ENCODE measurements around the gene TRPM8.
A peak's percentile ranks its signal among the peaks of the same experiment; 100 is the strongest.
"Not testable (repeated sequence)": the region's sequence is repeated elsewhere in the genome, so short reads cannot be mapped to it uniquely, and the experiment has no call there.

Gene TRPM8

GRCh38 chr2:233938676-233939370, 21.6 kb downstream of the TRPM8 start:
- peak; percentile 24 for DNase-seq

- DNase-seq: no peak
Measured at GRCh38 chr2:233940376-233941276, 23.5 kb downstream of the TRPM8 start.

- no peak for DNase-seq
Measured at GRCh38 chr2:233942731-233943130, 25.6 kb downstream of the TRPM8 start.

GRCh38 chr2:233944269-233944668, 27.1 kb downstream of the TRPM8 start:
- DNase-seq: no peak

GRCh38 chr2:233944722-233945121, 27.5 kb downstream of the TRPM8 start:
- no peak for DNase-seq

GRCh38 chr2:233945146-233945545, 28.0 kb downstream of the TRPM8 start:
- no peak for DNase-seq

- DNase-seq: no peak
Measured at GRCh38 chr2:233950078-233950825, 33.1 kb downstream of the TRPM8 start.

GRCh38 chr2:233952335-233952734, 35.2 kb downstream of the TRPM8 start:
- DNase-seq: no peak

GRCh38 chr2:233953087-233953801, 36.1 kb downstream of the TRPM8 start:
- DNase-seq: no peak

- no peak for DNase-seq
Measured at GRCh38 chr2:233960203-233960602, 43.0 kb downstream of the TRPM8 start.

GRCh38 chr2:233961905-233962304, 44.7 kb downstream of the TRPM8 start:
- no peak for DNase-seq

- no peak for DNase-seq
Measured at GRCh38 chr2:233964581-233964980, 47.4 kb downstream of the TRPM8 start.

- DNase-seq: no peak
Measured at GRCh38 chr2:233965032-233965603, 47.9 kb downstream of the TRPM8 start.

- not testable (repeated sequence) for DNase-seq
Measured at GRCh38 chr2:233965646-233966045, 48.5 kb downstream of the TRPM8 start.

GRCh38 chr2:233966388-233966787, 49.2 kb downstream of the TRPM8 start:
- no peak for DNase-seq

GRCh38 chr2:233967164-233967563, 50.0 kb downstream of the TRPM8 start:
- DNase-seq: no peak

GRCh38 chr2:233968556-233968955, 51.4 kb downstream of the TRPM8 start:
- DNase-seq: no peak

GRCh38 chr2:233972460-233972859, 55.3 kb downstream of the TRPM8 start:
- DNase-seq: not testable (repeated sequence)

- DNase-seq: no peak
Measured at GRCh38 chr2:233972941-233973575, 55.9 kb downstream of the TRPM8 start.

- DNase-seq: no peak
Measured at GRCh38 chr2:233973786-233974185, 56.6 kb downstream of the TRPM8 start.

- DNase-seq: no peak
Measured at GRCh38 chr2:233974530-233975071, 57.4 kb downstream of the TRPM8 start.
